HG03135 (cell line): ENCODE results near the gene IKZF5.
A peak's percentile ranks its signal among the peaks of the same experiment; 100 is the strongest.

Experiments used
- ATAC-seq: cut with Tn5 transposase; IDR thresholded peaks from one replicate; pipeline ENCODE4 v1.9.1; 2021; ENCODE audit warnings: mild to moderate bottlenecking, moderate library complexity; ENCODE audit not compliant: unreplicated experiment

IKZF5 gene

GRCh38 chr10:122984708-122985107 is 23.9 kb downstream of the IKZF5 start:
- no peak for ATAC-seq

DNA sequence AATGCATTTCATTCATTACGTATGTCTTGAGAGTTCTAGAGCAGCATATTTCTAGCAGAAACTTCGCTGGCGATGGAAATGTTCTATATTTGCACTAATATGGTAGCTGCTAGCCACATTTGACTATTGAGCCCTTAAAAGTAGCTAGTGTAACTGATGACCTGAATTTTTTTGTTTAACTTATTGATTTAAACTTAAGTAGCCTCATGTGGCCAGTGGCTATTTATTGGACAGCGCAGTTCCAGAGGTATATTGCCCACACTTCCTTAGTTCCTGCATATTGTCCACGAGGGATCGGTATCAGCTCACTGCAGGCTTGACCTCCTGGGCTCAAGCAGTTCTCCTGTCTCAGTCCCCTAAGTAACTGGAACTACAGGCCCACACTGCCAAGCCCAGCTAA is 24.7 kb downstream of the IKZF5 start:
- no peak for ATAC-seq

DNA sequence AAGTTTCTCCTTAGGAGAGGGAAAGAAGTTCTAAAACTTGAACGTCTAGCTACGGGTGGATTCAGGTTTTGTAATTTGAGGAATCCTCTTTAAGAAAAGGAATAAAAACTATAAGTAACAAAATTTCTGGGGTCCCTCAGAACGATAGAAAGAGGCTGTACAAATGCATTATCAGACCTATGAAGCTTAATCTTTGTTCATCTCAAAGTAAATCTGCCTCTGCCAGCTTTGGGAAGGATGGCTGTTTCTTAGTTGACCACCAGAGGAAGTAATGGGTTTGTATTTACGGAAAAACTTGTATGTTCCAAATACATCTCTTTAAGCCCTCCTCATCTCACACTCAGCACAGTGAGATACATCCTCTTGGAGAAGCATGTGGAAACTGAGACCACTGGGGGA is 27.5 kb downstream of the IKZF5 start:
- ATAC-seq: no peak

- peak; percentile 96 for ATAC-seq
These were observed 28.2 kb downstream of the IKZF5 start, which contains the start of gene PSTK for GRCh38 chr10:122980209-122981065. PSTK (plus strand) TSS chr10:122980401; CDS start chr10:122980480, 79 bp downstream.

- ATAC-seq: no peak
These were observed 34.0 kb downstream of the IKZF5 start for GRCh38 chr10:122974543-122975064.

- ATAC-seq: no peak
These were observed 34.6 kb downstream of the IKZF5 start for GRCh38 chr10:122974023-122974422.

DNA sequence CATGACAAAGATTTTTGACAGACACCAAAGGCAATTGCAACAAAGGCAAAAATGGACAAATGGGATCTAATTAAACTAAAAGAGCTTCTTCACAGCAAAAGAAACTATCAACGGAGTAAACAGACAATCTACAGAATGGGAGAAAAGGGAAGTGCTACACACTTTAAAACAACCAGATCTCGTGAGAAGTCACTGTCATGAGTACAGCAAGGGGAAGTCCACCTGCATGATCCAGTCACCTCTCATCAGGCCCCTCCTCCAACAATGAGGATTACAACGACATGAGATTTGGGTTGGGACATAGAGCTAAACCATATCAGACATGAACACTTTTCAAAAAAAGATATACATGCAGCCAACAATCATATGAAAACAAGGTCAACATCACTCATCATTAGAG is 39.9 kb downstream of the IKZF5 start:
- no peak for ATAC-seq

DNA sequence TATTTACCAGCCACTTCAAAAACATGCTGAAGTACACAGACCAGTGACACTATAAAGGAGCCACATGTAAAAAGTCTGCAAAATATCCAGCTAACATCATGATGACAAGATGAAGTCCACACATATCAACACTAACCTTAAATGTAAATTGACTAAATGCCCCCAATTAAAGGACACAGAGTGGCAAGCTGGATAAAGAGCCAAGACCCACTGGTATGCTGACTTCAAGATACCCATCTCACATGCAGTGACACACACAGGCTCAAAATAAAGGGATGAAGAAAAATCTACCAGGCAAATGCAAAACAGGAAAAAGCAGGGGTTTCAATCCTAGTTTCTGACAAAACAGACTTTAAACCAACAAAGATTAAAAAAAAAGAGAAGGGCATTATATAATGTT is 41.7 kb downstream of the IKZF5 start:
- no peak for ATAC-seq

- no peak for ATAC-seq
These were observed 46.2 kb downstream of the IKZF5 start for GRCh38 chr10:122962405-122962804.

- ATAC-seq: no peak
These were observed 51.1 kb downstream of the IKZF5 start for GRCh38 chr10:122957474-122957873.

DNA sequence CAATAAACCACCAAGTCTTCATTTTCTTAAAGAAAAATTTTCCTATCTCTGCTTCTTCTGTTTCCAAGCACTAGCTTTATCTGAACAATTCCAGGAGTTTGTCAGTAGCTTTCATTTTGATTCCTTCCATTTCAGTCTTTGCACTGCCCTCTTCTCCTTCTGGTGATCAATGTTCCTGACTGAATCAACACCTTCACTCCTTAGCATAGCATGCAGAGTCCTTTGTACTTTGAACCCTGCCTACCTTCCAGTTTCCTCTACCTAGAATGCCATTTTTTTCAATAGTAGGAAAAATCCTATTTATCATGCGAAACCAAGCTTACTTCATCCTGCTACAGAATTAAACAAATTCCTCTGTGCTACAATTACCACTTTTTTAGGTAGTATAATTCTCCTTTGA is 52.7 kb downstream of the IKZF5 start:
- ATAC-seq: no peak

- no peak for ATAC-seq
These were observed 53.9 kb downstream of the IKZF5 start for GRCh38 chr10:122954731-122955050.

DNA sequence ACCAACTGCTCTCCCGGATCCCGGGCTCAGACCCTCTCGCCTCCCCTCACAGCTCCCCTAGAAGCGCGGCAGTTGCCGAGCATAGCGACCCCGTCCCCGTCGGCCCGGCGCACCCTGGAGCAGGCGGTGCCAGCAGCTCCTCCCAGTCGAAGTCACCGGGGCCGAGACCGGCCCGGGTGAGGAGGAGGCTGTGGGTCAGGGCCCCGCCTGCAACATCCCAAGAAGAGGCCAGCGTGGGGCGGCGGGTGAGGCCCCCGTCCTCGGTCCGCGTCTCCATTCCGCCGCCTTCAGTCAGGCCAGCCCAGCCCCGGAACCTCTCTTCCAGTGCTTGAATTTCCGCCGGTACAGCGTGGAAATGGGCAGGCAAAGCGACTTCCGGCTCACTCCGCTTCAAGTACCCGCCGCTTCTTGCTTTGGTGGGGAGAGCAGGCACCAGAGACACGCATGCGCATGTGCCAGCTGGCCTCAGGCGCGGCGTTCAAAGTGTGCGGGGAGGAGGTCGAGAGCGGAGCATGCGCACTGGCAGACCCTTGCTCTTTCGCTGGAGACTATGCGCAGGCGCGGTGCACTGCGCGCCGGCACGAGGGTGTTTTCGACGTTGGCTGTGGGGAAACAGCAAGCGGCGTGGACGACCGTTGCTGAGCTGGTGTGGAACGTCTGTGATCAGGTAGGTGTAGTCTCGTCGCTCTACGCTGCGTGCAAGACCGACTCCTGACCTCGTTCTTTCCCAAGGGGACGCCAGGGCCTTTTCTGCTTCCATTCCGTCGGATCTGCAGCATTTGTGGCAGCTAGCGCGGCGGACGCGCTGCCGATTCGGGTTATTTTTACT is 54.5 kb downstream of the IKZF5 start, which contains the start of gene C10orf88:
Gene C10orf88, minus strand, starts transcription at position 326 of the 829 bp plus-strand sequence. Its CDS starts 49 bp downstream, at position 277.
- ATAC-seq: peak; percentile 98

DNA sequence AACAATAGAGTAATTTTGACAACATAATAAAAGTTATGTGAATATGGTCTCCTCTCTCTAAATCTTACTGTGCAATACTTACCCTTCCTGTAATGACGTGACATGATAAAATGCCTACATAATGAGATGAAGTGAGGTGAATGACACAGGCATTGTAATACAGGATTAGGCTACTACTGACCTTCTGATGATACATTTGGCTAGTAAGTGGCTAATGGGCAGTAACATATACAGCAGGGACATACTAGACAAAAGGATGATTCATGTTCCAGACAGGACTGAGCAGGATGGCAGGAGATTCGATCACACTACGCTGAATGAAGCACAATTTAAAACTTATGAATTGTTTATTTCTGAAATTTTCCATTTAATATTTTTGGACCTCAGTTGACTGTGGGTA is 59.3 kb downstream of the IKZF5 start:
- no peak for ATAC-seq
